Measurements from ENCODE around the gene RPIA.
"Not testable (repeated sequence)": the region's sequence is repeated elsewhere in the genome, so short reads cannot be mapped to it uniquely, and the experiment has no call there.

Gene RPIA

GRCh38 chr2:88691339-88692183 is at the start of gene RPIA:
RPIA (plus strand) TSS chr2:88691673; CDS start chr2:88691699, 26 bp downstream.
- peak; percentile 100 for DNase-seq (ENCODE audit: low spot score)

- no peak for DNase-seq (ENCODE audit: low spot score)
Observed at GRCh38 chr2:88642278-88642677, 49.2 kb upstream of the RPIA start.

- DNase-seq (ENCODE audit: low spot score) = not testable (repeated sequence)
Observed at GRCh38 chr2:88645291-88645882, 46.1 kb upstream of the RPIA start.

- DNase-seq (ENCODE audit: low spot score) = no peak
Observed at GRCh38 chr2:88651646-88652045, 39.8 kb upstream of the RPIA start.

- DNase-seq (ENCODE audit: low spot score) = no peak
Observed at GRCh38 chr2:88654714-88655113, 36.8 kb upstream of the RPIA start.

- DNase-seq (ENCODE audit: low spot score) = no peak
Observed at GRCh38 chr2:88656690-88657089, 34.8 kb upstream of the RPIA start.

GRCh38 chr2:88657131-88657530 is 34.3 kb upstream of the RPIA start:
- no peak for DNase-seq (ENCODE audit: low spot score)

- no peak for DNase-seq (ENCODE audit: low spot score)
Observed at GRCh38 chr2:88658326-88658725, 33.1 kb upstream of the RPIA start.

- no peak for DNase-seq (ENCODE audit: low spot score)
Observed at GRCh38 chr2:88658881-88659537, 32.5 kb upstream of the RPIA start.

GRCh38 chr2:88659538-88659915 is 31.9 kb upstream of the RPIA start:
- DNase-seq (ENCODE audit: low spot score) = no peak

- DNase-seq (ENCODE audit: low spot score) = no peak
Observed at GRCh38 chr2:88660622-88661021, 30.9 kb upstream of the RPIA start.

GRCh38 chr2:88666576-88666975 is 24.9 kb upstream of the RPIA start:
- no peak for DNase-seq (ENCODE audit: low spot score)

GRCh38 chr2:88667219-88667618 is 24.3 kb upstream of the RPIA start:
- no peak for DNase-seq (ENCODE audit: low spot score)

- no peak for DNase-seq (ENCODE audit: low spot score)
Observed at GRCh38 chr2:88668862-88669261, 22.6 kb upstream of the RPIA start.

GRCh38 chr2:88669482-88670214 is 21.8 kb upstream of the RPIA start:
- DNase-seq (ENCODE audit: low spot score) = peak; percentile 43

GRCh38 chr2:88671786-88672427 is 19.6 kb upstream of the RPIA start:
- peak; percentile 50 for DNase-seq (ENCODE audit: low spot score)

- DNase-seq (ENCODE audit: low spot score) = no peak
Observed at GRCh38 chr2:88673363-88673762, 18.1 kb upstream of the RPIA start.

GRCh38 chr2:88680266-88680902 is 11.1 kb upstream of the RPIA start:
- no peak for DNase-seq (ENCODE audit: low spot score)

- no peak for DNase-seq (ENCODE audit: low spot score)
Observed at GRCh38 chr2:88680916-88681315, 10.6 kb upstream of the RPIA start.

- DNase-seq (ENCODE audit: low spot score) = no peak
Observed at GRCh38 chr2:88683160-88684021, 8.1 kb upstream of the RPIA start.
